ENCODE results near the gene NRDC. TPM values are rescaled to one million over a fixed set of nuclear protein-coding genes. Genes with fewer than 3 reads are reported as not detected.

NRDC gene
- total and polyA plus RNA-seq, 2 of the 8 experiments (the other 6 are each of a cell fraction or from before 2014, with no cell fraction given) = 70.2 to 182 TPM

DNA sequence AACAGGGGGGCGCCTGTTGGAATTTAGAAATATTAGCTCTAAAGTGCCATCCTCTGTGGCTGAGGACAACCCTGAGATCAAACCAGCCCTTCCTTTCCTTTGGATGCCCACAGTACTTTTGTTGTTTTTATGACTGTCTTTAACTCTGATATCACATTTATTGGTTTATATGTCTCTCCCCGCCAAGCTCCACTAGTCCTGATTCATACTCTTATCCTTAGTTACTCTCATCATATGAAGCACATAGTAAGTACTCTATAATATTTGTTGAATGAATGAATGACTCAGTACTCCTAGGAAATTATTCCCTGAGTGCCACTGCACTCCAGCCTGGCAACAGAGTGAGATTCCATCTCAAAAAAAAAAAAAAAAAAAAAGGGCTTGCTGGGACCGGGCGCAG is 22.6 kb upstream of the NRDC start:
- H4K8ac ChIP-seq (ENCODE audit: extremely low read depth, insufficient read depth, low read length) = no peak overlapping the region
- H4K5ac ChIP-seq (ENCODE audit: insufficient read length, low read depth, low read length) = no peak overlapping the region
- H3K79me1 ChIP-seq (ENCODE audit: low read depth, low read length) = no peaks in the 10 kb centered on the region
- H3K4me3 ChIP-seq (ENCODE audit: extremely low read depth in 1 of 4, insufficient read depth in 2 of 4, low read depth in 3 of 4, low read length in 4 of 4) = no peak overlapping the region
- no peak overlapping the region for H3K27ac ChIP-seq (ENCODE audit: low read depth, low read length)
- DNase-seq (ENCODE audit: low read depth in 1 of 2, low spot score in 2 of 2) (no peak), FAIRE-seq (no peak)
- H3K4me1 ChIP-seq (replicated peaks in 1 of 4; ENCODE audit: control insufficient read depth in 3 of 4, insufficient read depth in 4 of 4, low read length in 3 of 4) = peaks cover 0 to 3% (median 0%) of the 10 kb centered on the region in 4 experiments; a peak in 1 of 7 replicates
- no peaks in the 10 kb centered on the region for H3K23me2 ChIP-seq (ENCODE audit: low read depth, low read length)
- H2AK5ac ChIP-seq (ENCODE audit: low read depth, low read length) = no peak overlapping the region
- H2BK5ac ChIP-seq (ENCODE audit: low read depth, low read length) = no peak overlapping the region
- no peaks in the 10 kb centered on the region for H3K27me3 ChIP-seq (replicated peaks in 1 of 4; ENCODE audit: control insufficient read depth in 3 of 4, extremely low read depth in 1 of 4, insufficient read depth in 3 of 4, low read length in 3 of 4)
- 89% methylated on average over 2 of the region's 4 CpGs; no CpG with 5 or more reads in 1 of the 2 experiments for WGBS, 2 experiments (ENCODE audit: extremely low coverage in 1 of 2, insufficient coverage in 1 of 2, insufficient read length in 1 of 2, insufficient replicate concordance in 2 of 2, low coverage in 1 of 2, low lambda C conversion rate in 2 of 2, missing lambda C conversion rate in 1 of 2)
- no peaks in the 10 kb centered on the region for H3K36me3 ChIP-seq (ENCODE audit: control insufficient read depth in 2 of 4, insufficient read depth in 4 of 4, low read length in 3 of 4)
- H3K56ac ChIP-seq (replicated peaks; ENCODE audit: insufficient read length, low read depth, low read length) = no peak overlapping the region
- no peak overlapping the region for H2BK15ac ChIP-seq (ENCODE audit: low read length)
- H2BK120ac ChIP-seq (replicated peaks; ENCODE audit: low read depth, low read length) = no peak overlapping the region
- H2AFZ ChIP-seq (ENCODE audit: low read length) = no peak overlapping the region
- no peak overlapping the region for H2BK12ac ChIP-seq (ENCODE audit: low read depth, low read length)
- ChIA-PET POLR2A (ENCODE audit: partially characterized antibody) (no interaction called here), CTCF (ENCODE audit: partially characterized antibody) (interaction anchor here (0.6 kb wide), 1 partner anchor 98 kb away, joined by 3 read pairs; no protein-coding TSS in a partner anchor)
- H4K20me1 ChIP-seq (replicated peaks in 1 of 2; ENCODE audit: control insufficient read depth in 1 of 2, insufficient read depth in 2 of 2, low read length in 2 of 2) = no peaks in the 10 kb centered on the region
- no peak overlapping the region for H3K14ac ChIP-seq (ENCODE audit: insufficient read length)
- H4K91ac ChIP-seq (replicated peaks; ENCODE audit: insufficient read length, low read length) = no peak overlapping the region
- H3K23ac ChIP-seq (ENCODE audit: insufficient read length) = no peak overlapping the region
- H3K4me2 ChIP-seq (ENCODE audit: insufficient read depth in 1 of 2, low read depth in 2 of 2, low read length in 2 of 2) = no peak overlapping the region
- H3K9ac ChIP-seq (replicated peaks in 1 of 4; ENCODE audit: extremely low read depth in 1 of 4, low read depth in 3 of 4, low read length in 3 of 4) = no peak overlapping the region
- no peak overlapping the region for H3K4ac ChIP-seq (replicated peaks; ENCODE audit: insufficient read length, low read depth, low read length)
- no peaks in the 10 kb centered on the region for H3K79me2 ChIP-seq (ENCODE audit: control insufficient read depth in 1 of 2, insufficient read depth in 2 of 2, low read length in 2 of 2)
- H2BK20ac ChIP-seq (ENCODE audit: low read length) = no peak overlapping the region
- no peaks in the 10 kb centered on the region for H3K9me3 ChIP-seq (ENCODE audit: insufficient read depth in 2 of 2, low read depth in 1 of 2, low read length in 1 of 2)
- no peak overlapping the region for H3K18ac ChIP-seq (ENCODE audit: extremely low read depth, low read length)
- no peak for TF ChIP-seq EP300 (IDR thresholded peaks at IDR 0.05; ENCODE audit: borderline replicate concordance in 1 of 2, low read depth in 2 of 2, low read length in 2 of 2)
- TF ChIP-seq SAP30 (IDR thresholded peaks at IDR 0.05; ENCODE audit: insufficient read depth, insufficient replicate concordance, low read length) = no peak
- TF ChIP-seq TAF7 (optimal IDR thresholded peaks at IDR 0.05; ENCODE audit: borderline replicate concordance, low read depth, low read length) = no peak
- TF ChIP-seq JUND (IDR thresholded peaks at IDR 0.05; ENCODE audit: low read length) = no peak
- no peak for TF ChIP-seq CHD2 (IDR thresholded peaks at IDR 0.05; ENCODE audit: low read length)
- no peak for TF ChIP-seq ATF2 (IDR thresholded peaks at IDR 0.05; ENCODE audit: low read length)
- no peak for TF ChIP-seq TCF12 (IDR thresholded peaks at IDR 0.05; ENCODE audit: low read depth, low read length)
- no peak for TF ChIP-seq GABPA (IDR thresholded peaks at IDR 0.05; ENCODE audit: borderline replicate concordance, insufficient read depth, low read length)
- no peak for TF ChIP-seq MAFK (IDR thresholded peaks at IDR 0.05; ENCODE audit: low read depth, low read length)
- no peak for TF ChIP-seq PHF8 (conservative IDR thresholded peaks at IDR 0.05; ENCODE audit: low read depth, low read length)
- TF ChIP-seq SIX5 (IDR thresholded peaks at IDR 0.05; ENCODE audit: low read depth, low read length) = no peak
- no peak for TF ChIP-seq EGR1 (IDR thresholded peaks at IDR 0.05; ENCODE audit: borderline replicate concordance, low read depth, low read length)
- TF ChIP-seq TBP (IDR thresholded peaks at IDR 0.05; ENCODE audit: low read depth, low read length) = no peak

Data from H1 (cell line).